G401 (cell line): ENCODE data around the gene MYO1B. TPM values are rescaled to one million over a fixed set of nuclear protein-coding genes. Genes with fewer than 3 reads are reported as not detected.

Experiments
- DNase-seq: peaks from one replicate; pipeline ENCODE4 v3.0.0-alpha.2; 2015; ENCODE audit warnings: low spot score
- in situ Hi-C: cut with HindIII; loops from 2 replicates; pipeline ENCODE4 v1.10.0; 2016; ENCODE audit warnings: low sequenced_read_pairs, mixed read lengths
- total RNA-seq: library from RNA; depleted of rRNA; stranded (reverse); fragments of >200 nt; shearing (Covaris generic); gene quantifications from 2 replicates; pipeline ENCODE4 v1.2.3, GENCODE V29; 2014

Gene MYO1B
- total RNA-seq, 1 experiment from 2014 or later: not detected

- in situ Hi-C loops: no loop called here
- no peak for DNase-seq
These were observed 69.6 kb downstream of the MYO1B start for GRCh38 chr2:191314697-191315364.

GRCh38 chr2:191315365-191315752 is 70.2 kb downstream of the MYO1B start:
- in situ Hi-C loops: no loop called here

GRCh38 chr2:191316246-191316994 is 71.2 kb downstream of the MYO1B start:
- DNase-seq: no peak
- in situ Hi-C loops: no loop called here

More at GRCh38 chr2:191315365-191315752, 70.2 kb downstream of the MYO1B start:
- DNase-seq: no peak

DNA sequence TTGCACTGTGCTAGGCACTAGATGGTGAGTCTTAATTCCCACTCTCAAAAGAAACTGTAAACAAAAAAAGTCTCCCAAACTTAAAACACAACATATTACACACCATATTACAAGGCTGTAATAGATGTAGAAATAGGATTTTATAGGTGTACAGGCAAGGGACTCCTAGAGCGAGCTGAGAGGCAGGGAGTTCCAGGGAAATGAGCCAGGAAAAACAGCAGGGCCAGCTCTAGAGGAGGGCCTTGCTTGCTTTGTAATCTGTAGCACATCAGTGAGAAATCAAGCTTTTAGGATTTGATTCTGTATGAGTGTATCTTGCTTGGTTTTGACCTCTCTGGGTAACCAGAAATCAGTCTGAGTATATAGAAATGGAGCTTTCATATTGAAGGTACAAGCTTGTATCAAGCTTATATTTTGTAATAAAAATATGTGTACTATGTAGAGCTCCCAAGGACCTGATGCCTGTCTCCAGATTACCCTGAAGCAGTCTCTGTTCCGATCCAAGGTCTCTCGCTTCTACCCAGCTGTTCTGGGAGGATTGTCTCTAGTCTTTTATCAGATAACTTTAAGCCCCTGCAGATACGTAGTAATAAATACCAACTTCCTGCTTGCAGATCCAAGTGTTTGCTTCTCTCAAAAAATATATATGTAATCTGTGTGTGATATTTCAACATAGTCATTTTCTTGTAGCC is 73.0 kb downstream of the MYO1B start:
- in situ Hi-C loops: no loop called here
- no peak for DNase-seq

DNA sequence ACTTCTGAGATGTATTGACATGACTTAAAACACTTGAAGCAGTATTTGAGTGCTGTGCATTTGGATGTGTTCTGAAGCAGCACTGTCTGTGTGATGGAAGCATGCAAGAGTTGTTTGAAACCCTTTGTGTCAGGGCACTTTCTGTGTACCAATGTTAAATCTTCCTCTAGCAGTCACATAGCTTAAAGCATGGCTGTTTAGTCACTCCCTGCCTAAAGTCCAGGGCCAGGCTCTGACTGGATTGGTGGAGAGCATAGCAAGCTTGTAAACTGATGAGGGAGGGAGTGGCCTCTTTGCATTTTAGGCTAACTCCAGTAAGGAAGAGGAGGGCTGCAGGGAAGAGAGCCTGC is 73.5 kb downstream of the MYO1B start:
- DNase-seq: no peak
- in situ Hi-C loops: no loop called here

- DNase-seq: no peak
- in situ Hi-C loops: no loop called here
These were observed 74.0 kb downstream of the MYO1B start for GRCh38 chr2:191319186-191319585.

- in situ Hi-C loops: no loop called here
- no peak for DNase-seq
These were observed 75.7 kb downstream of the MYO1B start for GRCh38 chr2:191320881-191321280.

DNA sequence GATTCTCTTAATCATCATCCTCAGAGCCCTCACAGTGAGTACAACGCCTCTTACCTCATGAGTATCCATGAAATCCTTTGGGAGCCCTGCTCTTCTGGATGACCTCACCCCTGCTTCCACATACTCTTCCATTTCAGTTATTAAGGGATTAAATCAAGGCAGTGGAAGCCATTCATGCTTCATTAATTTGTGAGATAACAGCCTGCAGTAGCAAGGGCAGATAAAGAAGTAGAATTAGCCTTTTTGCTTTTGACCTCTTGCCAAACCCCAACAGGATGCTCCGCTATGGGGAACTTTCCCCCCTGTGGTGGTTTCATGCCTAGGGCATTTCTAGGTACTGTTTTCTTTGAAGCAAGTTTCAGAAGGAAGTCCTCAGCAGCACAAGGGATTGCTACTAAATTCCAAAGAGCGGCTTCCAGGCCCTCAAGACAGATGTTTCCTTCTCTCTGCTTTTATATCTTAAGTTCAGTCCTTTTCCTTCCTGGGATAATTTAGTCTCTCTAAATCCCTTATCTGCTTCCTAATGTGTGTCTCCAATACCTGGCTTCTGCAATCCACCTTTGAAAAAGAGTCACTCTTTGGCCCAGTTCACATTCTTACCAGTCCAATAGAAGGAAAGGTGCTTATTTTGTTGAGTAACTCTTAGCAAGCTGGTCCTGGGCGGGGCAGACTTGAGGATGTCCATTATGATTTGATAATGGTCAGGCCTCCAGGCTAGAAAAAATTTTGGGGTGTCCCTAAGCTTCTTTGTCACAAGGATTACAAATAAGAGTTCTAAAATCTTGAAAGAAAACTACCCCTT is 76.9 kb downstream of the MYO1B start:
- DNase-seq: peak; percentile 2
- in situ Hi-C loops: no loop called here

GRCh38 chr2:191322828-191323506 is 77.8 kb downstream of the MYO1B start:
- no peak for DNase-seq
- in situ Hi-C loops: no loop called here

GRCh38 chr2:191325651-191326365 is 80.6 kb downstream of the MYO1B start:
- in situ Hi-C loops: no loop called here
- no peak for DNase-seq

DNA sequence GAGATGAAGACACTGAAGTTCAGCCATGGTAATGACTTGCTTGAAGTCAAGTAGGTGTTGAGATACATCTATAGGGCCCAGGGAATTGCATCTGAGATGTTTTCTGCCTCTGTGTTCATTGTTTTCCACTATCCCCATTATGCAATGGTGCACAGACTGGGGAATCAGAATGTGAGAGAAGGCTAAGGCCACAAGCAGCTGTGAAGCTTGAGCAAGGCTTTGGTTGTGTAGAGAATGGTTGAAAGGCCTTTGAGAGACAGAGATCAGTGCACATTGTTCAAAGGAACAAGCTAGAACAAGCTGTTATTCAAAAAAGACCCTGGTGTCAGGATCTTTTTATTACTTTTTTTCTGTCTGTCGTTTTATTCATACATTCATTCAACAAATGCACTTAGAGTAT is 82.3 kb downstream of the MYO1B start:
- no peak for DNase-seq
- in situ Hi-C loops: no loop called here

DNA sequence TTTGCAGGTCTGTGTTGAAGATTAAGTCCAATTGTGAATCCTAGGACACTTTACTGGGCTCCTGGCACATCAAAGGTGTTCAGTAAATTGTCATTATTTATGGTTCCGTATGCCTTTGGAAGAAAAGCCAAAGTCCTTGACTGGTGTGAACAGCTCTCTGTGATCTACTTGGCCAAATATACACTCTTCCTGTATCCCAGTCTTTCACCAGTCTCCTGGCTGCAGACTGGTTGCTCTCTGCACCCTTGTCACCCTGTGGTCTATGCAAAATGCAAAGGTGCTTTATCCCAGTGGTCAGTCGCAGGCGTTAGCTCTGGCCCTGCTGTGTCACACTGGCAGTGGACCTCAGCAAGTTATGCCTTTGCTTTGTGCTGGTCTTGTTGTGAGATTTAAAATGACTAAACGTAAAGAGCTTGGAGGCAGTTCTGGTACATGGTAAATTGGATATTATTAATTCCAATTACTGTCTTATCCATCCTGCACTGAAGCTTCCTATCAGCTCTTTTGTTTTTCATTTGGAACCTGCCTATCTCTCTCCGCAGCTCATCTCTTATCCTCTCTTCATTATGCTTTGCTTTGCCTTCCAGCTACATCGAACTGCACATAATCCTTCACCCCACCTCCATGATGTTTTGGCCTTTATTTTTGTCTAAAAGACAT is 83.1 kb downstream of the MYO1B start:
- in situ Hi-C loops: no loop called here
- no peak for DNase-seq

- no peak for DNase-seq
- in situ Hi-C loops: no loop called here
These were observed 84.6 kb downstream of the MYO1B start for GRCh38 chr2:191329841-191330240.

GRCh38 chr2:191333911-191334357 is 88.7 kb downstream of the MYO1B start:
- in situ Hi-C loops: no loop called here

GRCh38 chr2:191335875-191336464 is 90.8 kb downstream of the MYO1B start:
- in situ Hi-C loops: no loop called here
- DNase-seq: no peak

More at GRCh38 chr2:191333911-191334357, 88.7 kb downstream of the MYO1B start:
- no peak for DNase-seq

- DNase-seq: no peak
- in situ Hi-C loops: no loop called here
These were observed 96.2 kb downstream of the MYO1B start for GRCh38 chr2:191341436-191341835.

GRCh38 chr2:191343796-191344338 is 98.7 kb downstream of the MYO1B start:
- in situ Hi-C loops: no loop called here
- DNase-seq: no peak
